Jurkat, Clone E6-1 (cell line): ENCODE measurements around the gene HS2ST1.
"Not testable (repeated sequence)": the region's sequence is repeated elsewhere in the genome, so short reads cannot be mapped to it uniquely, and the experiment has no call there.

Experiments used
- DNase-seq: peaks from one replicate; pipeline ENCODE4 v3.0.0-alpha.2; 2011; ENCODE audit warnings: low read depth, low spot score
- H3K4me3 ChIP-seq: 2 replicates; pipeline ENCODE4 v1.5.1; 2011; ENCODE audit warnings: mild to moderate bottlenecking, low read length, control low read depth, moderate library complexity

Gene HS2ST1

DNA sequence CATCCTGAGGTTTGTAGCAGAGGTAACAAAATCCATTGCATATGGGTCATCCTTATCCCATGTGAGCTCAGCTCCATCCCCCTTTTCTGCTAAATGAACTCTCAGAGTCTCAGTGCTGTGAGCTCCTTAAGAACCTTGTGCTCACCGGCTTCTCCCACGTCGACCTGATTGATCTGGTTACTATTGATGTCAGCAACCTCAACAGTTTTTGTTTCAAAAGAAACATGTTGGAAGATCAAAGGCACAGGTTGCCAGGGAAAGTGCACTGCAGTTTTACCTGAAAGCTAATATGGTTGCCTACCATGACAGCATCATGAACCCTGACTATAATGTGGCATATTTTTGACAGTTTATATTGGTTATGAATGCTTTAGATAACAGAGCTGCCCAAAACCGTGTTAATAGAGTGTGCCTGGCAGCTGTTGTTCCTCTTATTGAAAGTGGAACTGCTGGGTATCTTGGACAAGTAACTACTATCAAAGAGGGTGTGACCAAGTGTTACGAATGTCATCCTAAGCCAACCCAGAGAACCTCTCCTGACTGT lies 131.4 kb downstream of the HS2ST1 start:
- peak; percentile 93 for DNase-seq
- H3K4me3 ChIP-seq, result no peak overlapping the region; the same call in 1 of the 2 replicates

DNA sequence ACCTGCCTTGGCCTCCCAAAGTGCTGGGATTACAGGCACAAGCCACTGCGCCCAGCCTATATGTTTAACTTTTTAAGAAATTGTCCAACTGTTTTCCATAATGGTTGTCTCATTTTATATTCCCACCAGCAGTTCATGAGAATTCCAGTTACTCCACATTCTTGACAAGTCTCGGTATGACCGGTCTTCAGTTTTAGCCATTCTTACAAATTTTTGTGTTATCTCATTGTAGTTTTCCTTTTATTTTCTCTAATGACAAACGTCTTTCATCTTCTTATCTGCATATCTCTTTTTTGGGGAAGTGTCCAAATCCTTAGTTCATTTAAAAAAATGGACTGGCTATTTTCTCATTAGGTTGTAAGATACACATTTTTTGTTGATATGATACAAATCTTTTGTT lies 132.5 kb downstream of the HS2ST1 start:
- DNase-seq, result no peak

DNA sequence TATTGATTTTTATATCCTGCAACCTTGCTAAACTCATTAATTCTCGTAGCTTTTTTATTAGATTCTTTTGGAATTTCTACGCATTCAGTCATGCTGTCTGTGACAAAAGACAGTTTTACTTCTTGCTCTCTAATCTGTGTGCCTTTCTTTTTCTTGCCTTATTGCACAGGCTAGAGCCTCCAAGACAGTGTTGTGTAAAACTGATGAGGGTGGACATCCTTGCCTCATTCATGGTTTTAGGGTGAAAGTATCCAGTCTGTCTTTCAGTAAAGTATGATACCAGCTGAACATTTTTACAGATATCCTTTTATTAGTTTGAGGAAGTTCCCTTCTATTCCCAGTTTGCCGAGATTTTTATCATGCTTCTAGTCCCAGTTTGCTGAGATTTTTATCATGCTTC lies 133.8 kb downstream of the HS2ST1 start:
- no peak for DNase-seq
- no peak overlapping the region for H3K4me3 ChIP-seq

More for the DNA sequence above, 132.5 kb downstream of the HS2ST1 start:
- H3K4me3 ChIP-seq, result no peak overlapping the region

DNA sequence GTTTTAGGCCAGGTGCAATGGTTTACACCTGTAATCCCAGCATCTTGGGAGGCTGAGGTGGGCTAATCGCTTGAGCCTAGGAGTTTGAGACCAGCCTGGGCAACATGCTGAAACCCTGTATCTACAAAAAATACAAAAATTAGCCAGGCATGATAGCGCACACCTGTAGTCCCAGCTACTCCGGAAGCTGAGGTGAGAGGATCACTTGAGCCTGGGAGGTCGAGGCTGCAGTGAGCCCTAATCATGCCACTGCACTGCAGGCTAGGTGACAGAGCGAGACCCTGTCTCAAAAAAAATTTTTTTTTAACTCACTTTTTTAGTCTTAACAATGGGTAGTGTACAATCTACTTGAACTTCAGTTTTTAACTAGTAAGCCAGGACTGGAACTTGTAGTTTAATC lies 137.5 kb downstream of the HS2ST1 start:
- DNase-seq, result no peak
- no peak overlapping the region for H3K4me3 ChIP-seq

DNA sequence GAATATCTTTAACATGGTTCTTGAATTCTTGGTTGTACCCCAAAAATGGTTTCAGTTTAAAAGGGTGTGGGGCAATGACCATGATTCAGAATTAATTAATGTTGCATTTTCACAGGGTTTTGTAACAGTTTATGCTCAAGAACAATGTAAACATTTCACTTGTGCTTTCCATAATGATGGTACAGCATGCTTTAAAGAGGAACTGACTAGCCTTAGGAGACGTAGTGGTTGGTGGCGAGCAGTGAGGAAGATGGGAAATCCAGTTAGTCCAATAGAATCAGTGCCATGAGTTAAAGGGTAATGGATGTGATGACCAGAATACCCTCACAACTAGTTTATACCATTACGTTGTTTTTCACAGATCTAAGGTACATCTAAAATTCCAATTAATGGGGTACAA lies 138.0 kb downstream of the HS2ST1 start:
- no peak for DNase-seq
- no peak overlapping the region for H3K4me3 ChIP-seq

DNA sequence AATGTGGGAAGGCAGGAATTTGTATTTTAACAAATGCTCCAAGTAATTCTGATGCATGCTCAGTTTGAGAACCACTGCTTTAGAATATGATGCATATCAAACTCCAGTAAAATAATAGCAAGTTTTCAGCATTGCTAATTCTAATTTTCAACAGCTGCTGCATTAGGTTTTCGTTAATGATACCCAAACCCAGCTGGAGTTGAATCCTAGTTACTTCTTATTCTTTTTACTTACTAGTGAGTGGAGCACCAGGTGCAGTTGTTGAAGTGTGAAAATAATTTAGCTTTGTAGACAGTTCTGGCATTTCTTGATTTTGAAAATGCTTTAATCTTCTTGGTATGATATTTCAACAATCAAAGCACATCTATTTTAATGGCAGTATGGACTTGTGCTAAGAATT lies 138.5 kb downstream of the HS2ST1 start:
- DNase-seq, result no peak
- H3K4me3 ChIP-seq, result no peak overlapping the region

DNA sequence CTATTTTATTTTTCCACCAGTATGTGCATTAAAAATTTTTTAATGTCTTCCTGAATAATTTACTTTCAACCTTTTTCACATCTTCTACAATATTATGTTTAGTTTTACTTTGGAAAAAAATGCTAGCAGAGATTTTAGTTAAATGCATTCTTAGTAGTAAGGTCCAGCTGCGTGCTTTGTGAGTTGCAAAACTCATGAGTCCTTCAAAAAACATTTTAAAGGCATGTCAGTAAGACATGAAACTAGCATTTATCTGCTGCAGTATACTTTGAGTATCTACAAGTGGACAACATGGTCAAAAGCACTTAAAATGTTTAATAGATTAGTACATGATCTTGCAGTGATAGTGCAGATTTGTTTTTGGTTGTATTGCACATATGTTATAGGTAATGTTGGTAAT lies 139.0 kb downstream of the HS2ST1 start:
- H3K4me3 ChIP-seq, result no peak overlapping the region
- no peak for DNase-seq

DNA sequence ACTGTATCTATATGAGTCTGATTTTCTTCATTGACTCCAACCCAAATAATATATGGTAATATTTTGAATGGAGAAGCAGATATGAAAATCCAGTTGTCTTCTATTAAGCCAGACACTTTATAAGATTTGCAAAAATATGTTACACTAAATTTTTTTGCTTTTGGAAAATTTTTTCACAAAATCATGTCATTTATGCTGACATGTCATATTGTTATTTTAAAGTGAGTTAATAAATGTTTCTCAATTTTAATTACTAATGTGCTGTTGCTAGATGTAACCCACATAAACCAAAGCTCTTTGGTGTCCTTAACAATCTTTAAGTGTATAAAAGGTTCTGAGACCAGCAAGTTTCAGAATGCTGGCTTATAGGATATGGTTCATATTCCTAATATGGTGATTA lies 142.5 kb downstream of the HS2ST1 start:
- no peak for DNase-seq
- no peak overlapping the region for H3K4me3 ChIP-seq

DNA sequence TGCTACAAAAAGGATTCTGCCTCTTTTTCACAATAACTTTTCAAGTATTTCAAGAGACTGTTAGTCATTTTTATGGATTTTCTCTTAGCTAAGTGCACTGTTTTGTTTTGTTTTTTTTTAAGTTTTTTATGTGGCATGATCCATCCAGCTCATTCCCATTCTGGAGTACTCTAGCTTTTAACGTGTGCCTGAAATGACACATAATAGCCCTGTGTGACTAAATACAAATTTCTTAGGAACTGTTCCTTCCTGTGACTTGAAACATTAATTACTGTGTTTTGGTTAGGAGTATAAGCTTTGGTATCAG lies 143.9 kb downstream of the HS2ST1 start:
- no peak overlapping the region for H3K4me3 ChIP-seq

DNA sequence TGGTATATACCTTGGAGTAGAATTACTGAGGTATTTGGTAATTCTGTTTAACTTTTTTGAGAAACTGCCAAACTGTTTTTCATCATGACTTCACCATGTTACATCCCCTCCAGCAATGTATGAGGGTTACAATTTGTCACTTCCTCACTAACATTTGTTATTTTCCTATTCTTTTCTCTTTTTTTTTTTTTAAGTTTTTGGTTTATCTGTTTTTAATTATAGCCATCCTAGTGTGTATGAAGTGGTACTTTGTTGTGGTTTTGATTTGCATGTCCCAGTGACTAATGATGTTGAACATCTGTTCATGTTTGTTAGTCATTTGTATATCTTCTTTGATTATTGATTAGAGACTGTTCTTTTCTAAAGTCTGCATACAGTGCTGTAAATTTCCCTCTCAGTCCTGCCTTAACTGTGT lies 147.3 kb downstream of the HS2ST1 start:
- DNase-seq, result no peak
- H3K4me3 ChIP-seq, result no peak overlapping the region

More for the DNA sequence above, 143.9 kb downstream of the HS2ST1 start:
- DNase-seq, result no peak

DNA sequence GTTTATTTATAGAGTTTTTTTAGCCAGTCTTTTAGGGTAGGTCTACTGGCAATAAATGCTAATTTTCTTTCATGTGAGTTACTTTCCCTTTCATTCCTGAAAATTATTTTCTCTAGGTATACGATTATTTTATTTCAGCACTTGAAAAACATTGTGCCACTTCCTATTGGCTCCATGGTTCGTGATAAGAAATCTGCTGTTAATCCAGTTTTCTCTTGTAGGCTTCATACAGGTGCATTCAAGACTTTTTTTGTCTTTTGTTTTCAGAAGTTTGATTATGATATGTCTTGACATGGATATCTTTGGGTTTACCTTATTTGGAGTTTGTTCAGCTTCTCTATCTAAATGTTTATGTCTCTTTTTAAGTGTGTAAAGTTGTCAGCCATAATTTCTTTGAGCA lies 148.3 kb downstream of the HS2ST1 start:
- DNase-seq, result no peak
- H3K4me3 ChIP-seq, result no peak overlapping the region

DNA sequence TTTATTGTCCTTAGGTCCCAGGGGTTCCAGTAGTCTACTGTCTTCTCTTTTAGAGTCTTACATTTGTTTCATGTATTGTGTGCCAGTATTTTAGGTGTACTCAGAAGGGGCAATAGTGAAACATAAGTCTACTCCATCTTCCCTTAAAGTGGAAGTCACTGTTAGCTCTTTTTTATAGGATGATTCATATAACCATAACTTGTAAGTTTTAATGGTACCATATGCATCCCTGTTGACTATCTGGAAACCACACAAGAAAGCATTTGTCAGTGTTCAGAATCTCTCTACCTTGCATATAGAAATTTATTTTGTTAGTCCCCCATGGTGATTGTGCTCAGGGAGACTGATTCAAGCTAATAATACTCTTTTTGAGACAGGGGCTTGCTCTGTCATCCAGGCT lies 149.9 kb downstream of the HS2ST1 start:
- H3K4me3 ChIP-seq, result no peak overlapping the region

DNA sequence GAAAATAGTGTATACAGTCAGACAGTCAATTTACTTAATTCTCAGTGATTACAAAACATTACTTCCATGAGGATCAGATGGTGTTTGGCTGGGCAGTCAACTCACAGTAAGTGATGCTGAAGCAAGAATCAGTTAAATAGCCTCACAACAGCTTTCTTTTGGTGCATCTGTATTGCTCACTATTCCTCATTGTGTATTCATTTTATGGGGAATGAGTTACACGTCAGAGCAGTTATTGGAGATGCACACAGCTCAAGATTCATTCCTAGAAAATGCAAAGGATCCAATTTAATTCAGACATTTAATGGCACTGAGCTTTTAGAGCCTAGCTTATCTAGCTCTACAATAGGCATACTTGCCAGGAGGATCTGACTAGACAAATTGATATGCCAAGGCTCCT lies 150.6 kb downstream of the HS2ST1 start:
- no peak overlapping the region for H3K4me3 ChIP-seq
- DNase-seq, result no peak

More for the DNA sequence above, 149.9 kb downstream of the HS2ST1 start:
- DNase-seq, result no peak

DNA sequence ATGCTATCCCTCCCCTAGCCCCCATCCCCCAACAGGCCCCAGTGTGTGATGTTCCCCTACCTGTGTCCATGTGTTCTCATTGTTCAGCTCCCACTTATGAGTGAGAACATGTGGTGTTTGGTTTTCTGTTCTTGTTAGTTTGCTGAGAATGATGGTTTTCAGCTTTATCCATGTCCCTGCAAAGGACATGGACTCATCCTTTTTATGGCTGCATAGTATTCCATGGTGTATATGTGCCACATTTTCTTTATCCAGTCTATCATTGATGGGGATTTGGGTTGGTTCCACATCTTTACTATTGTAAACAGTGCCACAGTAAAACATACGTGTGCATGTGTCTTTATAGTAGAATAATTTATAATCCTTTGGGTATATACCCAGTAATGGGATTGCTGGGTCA lies 152.3 kb downstream of the HS2ST1 start:
- not testable (repeated sequence) for DNase-seq, H3K4me3 ChIP-seq

DNA sequence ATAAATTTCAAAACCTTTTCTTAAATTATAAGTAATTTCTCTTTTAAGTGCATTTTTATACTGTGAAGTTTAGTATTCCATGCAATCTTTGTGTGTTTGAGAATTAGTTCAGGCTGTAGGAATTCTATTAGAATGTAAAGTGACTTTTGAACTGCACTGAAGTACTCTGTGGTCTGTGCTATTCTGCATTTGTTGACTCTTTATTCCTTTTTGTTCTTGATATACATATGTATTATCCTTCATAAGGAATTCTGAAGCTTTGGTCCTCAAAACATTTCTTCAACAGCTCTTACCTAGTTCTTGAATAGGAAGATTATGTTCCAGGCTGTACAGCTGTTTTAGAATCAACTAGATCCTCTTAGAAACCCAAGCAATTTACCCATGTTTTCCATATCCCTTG lies 158.0 kb downstream of the HS2ST1 start:
- DNase-seq, result no peak

DNA sequence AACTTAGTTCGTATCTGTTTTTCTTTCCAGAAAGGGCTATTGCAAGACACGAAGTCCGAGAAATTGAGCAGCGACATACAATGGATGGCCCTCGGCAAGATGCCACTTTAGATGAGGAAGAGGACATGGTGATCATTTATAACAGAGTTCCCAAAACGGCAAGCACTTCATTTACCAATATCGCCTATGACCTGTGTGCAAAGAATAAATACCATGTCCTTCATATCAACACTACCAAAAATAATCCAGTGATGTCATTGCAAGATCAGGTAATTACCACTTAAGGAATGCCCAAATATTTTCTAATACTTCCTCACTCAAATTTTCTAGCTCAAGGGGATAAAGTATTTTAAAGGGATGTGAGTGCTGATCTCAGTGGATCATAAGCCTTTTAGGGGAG lies 158.5 kb downstream of the HS2ST1 start:
- no peak overlapping the region for H3K4me3 ChIP-seq
- DNase-seq, result no peak

More for the DNA sequence above, 158.0 kb downstream of the HS2ST1 start:
- H3K4me3 ChIP-seq, result no peak overlapping the region

DNA sequence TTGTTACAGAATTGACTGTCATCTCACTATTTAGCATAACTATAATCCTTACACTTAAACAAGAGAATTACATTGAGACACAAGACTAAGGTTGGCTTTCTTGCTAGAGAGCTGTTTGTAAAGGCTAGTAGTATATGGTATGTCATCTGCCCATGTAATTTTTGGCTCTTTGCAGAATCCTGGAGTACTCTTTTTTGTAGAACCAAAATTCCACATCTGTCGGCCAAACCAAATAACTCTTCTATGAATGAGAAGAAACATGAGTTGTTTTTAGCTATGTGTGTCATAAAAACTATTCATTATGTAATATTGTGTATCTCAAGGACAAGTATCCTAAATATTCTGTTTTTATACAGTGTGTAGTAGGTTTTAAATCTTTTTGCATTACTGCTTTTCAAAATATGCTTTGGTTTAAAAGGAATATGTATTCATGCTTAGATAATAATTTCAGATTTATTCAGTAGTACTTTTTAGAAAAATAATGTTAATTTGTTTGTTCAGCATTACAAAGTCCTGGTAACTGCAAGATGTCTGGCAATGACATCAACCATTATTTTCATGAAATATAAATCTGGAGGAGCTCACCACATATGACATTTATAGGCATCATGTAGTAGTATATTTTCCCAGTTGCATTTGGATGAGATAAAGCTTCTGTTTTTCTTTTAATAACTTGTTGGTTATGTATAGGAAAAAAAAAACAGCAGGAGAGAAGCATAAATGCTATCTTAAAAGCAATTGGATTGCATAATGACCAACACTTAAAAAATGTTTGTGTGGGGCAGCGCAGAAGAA lies 159.8 kb downstream of the HS2ST1 start:
- no peak for DNase-seq
- no peak overlapping the region for H3K4me3 ChIP-seq

DNA sequence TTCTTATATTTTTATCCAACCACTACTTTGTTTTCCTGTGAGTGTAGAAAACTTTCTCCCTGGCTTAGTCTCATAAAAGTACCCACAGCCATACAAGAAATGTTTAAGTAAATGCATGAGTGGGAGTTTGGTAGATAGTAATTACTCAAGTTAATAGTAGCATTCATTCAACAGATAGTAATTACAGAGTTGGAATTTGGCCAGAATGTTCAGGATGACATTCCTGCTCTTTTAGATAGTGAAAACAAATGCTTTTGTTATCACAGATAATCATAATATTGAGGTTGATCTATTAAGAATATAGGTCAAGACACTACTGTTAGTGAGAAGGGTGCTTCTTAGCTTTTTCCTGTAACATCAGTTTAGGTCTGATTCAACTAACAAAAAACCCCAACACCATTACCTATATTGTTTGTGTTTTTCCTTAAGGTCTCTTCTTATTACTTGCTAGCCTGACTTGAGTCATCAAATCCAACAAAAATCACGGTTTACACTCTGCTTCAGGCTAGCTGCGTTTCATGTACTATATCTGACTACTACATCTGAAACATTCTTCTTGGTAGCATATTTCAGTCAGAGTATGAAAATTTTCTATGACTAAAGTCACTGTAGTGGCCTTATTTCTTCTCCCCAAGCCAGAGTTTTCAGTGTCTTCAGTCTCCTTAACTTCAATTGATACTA lies 163.7 kb downstream of the HS2ST1 start:
- no peak overlapping the region for H3K4me3 ChIP-seq
- no peak for DNase-seq

DNA sequence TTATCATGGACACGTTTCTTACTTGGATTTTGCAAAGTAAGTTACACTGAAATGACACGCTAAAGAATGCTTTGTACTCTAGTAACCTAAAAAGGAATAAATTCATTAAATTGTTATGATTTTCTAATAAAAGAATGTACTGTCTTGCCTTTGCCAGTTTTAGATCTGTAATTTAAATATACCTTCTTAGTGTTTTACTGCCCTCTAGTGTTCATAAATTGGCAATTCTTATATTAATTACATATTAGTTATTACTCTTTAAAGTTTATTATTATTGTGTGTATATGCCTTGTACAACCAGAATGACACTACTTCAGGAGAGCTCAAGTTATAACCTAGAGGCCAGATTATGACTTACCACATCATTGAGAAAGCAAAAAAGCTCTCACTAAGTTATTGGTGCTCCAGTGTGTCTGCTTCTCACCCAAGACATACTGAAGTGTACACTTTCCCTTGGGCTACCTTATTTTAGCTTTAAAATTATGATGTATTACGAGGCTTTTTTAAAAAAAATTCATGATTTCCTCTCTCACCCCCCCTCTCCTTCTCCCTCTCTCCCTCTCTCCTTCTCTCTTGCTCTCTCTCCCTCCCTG lies 169.9 kb downstream of the HS2ST1 start:
- peak; percentile 27 for DNase-seq
- H3K4me3 ChIP-seq, result no peak overlapping the region

DNA sequence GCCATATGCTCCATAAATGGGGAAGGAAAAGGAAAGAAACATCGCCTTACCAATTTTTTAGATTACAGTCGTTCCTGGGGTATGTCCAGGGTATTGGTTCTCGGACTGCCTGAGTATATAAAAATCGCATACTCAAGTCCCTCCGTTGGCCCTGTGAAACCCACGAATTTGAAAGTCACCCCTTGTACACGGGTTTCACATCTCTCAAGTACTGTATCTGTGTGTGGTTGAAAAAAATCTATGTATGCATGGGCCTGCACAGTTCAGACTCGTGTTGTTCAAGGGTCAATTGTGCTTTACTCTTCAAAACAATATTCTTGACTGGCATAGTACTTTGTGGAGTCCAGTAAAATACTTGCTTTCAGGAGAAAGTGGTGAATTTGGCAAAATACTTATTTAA lies 171.7 kb downstream of the HS2ST1 start:
- no peak overlapping the region for H3K4me3 ChIP-seq
- no peak for DNase-seq
